NCI-H1694 (cell line): ENCODE results near the gene CACNG1.

Source experiments
- DNase-seq: peaks from one replicate; lab custom pipeline; 2025; lab: John Stamatoyannopoulos, UW

CACNG1 gene

DNA sequence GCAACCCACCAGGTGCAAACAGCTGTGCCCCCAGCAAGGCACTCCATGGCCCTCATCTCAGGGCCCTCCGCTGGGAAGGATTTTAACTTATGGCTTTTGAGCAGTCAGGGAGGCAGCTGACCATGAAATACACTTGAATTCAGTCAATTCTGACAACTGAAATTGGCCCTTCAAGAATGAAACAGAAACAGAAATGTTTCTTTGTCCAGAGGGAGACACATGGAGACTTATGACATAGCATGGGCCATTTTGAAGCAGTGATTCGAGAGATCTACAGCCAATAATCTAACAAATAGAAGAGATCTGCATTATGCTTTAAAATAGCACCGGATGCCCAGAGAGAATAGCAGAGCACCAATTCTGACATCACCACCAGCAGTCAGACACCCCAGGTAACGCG lies 7.5 kb downstream of the CACNG1 start:
- DNase-seq, result no peak

DNA sequence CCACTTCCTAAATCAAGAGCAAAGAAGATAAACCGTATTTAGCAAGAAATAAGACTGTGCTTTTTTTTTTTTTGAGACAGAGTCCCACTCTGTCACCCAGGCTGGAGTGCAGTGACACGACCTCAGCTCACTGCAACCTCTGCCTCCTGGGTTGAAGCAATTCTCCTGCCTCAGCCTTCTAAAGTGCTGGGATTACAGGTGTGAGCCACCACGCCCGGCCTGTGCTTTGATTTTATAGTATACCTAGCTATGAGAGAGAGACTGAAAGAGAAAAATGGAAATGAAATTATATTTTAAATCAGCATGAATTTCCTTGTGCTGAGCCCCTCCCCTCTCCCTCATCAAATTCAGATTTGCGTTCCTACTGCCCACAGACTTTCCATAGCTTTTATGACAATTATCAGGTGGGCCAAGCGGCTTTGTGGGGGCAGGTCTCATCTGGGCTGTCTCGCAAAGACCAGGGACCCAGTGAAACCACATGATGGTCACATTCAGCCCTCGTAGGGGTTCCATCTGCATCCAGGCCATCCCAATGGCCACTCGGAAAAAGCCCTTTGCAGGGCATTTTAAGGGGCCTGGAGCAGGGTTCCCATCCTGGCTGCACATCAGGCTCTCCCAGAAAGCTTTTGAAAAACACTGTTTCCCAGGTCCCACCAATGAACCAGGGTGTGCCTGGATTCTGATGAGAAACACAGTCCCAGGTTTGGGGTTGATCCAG lies 8.5 kb downstream of the CACNG1 start:
- DNase-seq, result no peak

DNA sequence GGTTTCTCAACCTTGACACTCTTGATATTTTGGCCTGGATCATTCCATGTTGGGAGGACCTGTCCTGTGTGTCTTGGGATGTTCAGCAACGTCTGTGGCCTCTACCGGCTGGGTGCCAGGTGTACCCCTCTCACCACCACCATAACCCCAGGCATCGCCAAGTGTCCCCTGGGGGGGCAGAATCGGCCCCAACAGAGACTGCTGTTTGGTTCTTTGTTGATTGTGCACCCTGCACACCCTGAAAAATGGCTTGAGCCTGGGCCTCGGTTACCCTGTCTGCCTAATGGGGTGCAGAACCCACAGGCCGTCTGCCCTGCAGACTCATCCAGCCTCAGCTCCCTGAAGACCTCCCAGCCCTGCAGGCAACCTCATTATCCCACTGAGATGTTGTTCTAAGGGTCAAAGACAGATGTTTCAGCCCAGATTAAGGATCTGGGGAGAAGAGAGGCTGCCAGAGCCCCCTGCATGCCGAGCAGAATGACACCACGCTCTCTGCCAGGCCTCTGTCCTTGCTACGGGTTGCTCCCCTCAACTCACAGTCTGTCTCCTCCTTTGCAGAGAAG lies 9.2 kb downstream of the CACNG1 start:
- DNase-seq, result no peak

DNA sequence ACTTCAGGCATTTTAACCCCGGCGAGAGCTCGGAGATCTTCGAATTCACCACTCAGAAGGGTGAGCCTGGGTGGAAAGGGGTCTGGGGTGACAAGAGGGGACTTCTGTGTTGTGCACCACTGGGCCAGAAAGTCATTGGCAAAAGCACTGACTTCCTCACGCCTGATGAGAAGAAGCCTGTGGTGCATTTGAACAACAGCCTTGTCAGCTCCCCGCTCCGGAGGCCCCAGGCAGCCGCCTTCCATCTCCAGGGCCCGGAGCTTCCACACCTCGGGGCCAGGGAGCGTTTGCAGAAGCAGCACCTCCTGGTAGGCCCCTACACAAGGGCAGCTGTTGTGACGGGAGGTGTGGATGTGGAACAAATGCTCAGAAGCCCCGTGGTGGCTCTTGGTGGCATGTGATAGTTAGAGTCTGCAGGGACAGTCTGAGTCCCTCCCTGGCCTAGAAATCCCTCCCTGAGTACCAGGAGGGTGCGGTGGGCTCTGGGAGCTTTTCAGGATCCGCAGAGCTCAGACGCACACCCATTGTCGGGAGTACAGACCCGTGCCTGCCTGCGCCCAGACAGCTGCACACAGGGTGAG lies 9.7 kb downstream of the CACNG1 start:
- no peak for DNase-seq

DNA sequence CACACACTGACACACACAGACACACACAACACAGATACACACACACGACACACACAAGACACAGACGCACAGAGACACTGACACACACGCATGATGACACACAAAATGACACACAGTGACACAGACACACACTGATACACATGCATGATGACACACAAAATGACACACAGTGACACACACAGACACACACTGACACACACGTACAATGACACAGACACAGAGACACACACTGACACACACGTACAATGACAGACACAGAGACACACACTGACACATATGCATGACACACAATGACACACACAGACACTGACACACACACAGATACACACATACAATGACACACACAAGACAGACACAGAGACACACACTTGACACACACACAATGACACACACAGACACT lies 10.3 kb downstream of the CACNG1 start:
- no peak for DNase-seq

DNA sequence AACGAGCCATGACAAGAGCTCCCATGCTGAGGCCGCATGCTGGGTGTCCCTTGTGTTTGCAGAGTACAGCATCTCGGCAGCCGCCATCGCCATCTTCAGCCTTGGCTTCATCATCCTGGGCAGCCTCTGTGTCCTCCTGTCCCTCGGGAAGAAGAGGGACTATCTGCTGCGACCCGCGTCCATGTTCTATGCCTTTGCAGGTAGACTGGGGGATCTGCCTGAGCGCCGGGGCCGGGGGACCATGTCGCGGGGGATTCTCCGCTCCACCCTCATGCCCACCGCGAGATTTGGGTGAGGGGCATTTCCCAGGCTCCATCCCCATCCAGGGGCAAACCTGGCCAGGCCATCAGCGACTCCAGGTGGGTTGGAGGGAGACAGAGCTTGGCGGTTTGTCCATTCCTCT lies 10.7 kb downstream of the CACNG1 start:
- DNase-seq, result no peak

DNA sequence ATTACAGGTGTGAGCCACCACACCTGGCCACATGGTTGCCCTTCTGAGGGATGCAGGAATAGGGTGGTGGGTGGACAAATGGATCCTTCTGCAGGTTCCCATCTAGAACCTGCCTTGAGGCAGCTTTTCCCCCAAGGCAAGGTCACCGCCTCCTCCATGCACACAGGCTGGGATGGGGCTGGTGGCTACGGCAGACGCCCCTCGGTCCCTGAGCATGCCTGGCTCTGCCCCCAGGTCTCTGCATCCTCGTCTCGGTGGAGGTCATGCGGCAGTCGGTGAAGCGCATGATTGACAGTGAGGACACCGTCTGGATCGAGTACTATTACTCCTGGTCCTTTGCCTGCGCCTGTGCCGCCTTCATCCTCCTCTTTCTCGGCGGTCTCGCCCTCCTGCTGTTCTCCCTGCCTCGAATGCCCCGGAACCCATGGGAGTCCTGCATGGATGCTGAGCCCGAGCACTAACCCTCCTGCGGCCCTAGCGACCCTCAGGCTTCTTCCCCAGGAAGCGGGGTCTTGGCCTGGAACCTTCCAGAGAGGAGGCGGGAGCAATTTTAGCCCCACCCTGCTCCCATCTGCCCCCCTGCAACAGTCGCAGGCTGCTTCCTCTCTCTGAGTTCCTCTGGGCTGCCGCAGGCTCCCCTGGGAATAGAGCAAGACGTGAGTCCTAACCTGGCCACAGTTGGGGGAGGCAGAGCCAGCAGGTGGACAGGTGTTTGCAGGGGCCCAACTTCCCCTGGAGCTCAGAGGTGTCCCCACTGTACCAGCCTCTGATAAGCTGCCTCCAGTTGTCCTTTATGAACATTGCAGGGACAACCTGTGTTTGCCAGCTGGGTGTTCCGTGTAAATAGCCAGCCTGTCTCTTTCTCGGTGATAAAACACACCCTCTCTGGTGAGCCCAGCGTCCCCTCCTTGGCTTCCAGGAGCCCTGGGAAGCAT lies 11.7 kb downstream of the CACNG1 start:
- no peak for DNase-seq

DNA sequence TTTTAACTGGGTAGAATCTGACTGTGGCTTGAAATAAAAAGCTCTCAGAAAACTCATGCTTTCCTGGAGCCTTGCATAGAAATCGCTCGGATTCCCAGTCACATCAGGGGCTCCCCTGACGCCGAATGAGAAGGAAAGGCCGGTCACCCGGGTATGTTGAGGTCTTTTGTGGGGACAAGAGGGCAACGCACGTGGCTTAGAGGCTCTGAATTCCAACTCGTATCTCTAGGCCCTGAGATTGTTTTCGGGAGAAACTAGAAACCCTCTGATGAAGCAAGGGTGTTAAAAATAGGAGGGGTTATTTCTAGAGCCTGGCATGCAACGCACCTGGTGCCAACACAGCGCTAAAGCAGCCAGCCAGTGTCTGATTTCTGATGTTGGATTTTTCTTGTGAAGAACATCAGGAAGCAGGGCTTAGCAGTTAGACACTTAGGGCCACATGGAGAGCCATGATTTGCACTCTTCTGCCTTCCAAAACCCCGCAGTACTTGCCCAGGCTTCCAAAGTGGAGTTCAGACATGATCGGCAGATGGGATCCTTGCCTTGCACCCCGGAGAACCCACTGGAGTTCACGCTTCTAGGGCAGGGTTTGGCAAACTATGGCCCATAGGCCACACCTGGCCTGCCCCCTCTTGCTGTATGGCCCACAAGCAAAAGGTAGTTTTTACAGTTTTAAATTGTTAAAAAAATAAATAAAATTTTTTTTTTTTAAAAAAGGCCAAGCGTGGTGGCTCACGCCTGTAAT lies 12.6 kb downstream of the CACNG1 start:
- DNase-seq, result no peak

DNA sequence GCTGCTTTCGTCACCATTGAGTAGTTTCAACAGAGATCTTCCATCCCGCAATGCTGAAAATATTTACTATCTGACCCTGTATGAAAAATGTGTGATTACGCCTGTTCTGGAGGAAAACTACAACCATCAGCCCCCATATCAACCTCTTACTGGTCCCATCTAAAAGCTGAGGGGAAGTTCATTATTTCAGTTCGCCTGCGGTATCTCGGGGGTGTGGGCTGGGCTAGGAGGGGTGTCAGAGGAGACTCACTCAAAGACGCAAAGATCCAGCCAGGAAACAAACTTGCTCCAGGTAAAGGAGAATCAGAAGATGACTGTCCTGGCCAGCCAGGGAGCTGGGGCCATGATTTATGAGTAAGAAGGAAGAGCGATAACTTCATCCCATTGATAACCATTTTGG lies 13.7 kb downstream of the CACNG1 start:
- DNase-seq, result no peak

DNA sequence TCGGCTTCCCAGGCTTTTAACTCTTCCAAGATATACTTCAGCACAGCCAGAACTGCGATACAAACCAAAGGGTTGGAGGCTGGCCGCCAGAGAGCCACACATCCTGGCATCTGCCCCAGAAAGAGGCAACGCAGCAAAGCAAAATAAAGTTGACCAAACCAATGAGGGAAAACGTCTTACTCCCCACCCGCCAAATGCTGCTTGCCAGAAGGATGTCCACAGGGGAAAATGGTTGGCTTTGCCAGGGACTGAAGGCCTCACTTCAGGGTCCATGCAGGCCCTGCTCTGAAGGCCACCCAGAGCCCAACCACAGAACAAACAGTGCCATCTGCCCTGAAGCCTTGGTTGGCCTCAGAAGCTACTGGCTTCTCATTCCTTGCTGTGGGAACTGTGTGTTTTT lies 15.0 kb downstream of the CACNG1 start:
- DNase-seq, result no peak

DNA sequence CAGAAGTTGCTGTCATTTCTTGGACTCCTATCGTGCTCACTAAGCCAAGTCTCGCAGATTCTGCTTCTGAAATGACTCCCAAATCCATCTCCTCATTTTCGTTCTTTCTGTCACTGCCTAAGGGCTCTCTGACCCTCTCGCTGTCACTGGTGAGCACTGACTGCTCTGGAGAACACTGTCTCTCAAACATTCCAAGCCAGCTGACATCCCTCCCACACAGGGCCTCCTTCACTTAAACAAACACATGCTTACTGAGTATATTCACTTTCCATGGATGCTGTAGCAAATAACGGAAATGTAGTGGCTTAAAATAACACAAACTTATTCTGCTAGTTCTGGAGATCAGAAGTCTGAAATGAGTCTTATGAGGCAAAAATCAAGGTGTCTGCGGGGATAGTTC lies 18.8 kb downstream of the CACNG1 start:
- DNase-seq, result no peak

DNA sequence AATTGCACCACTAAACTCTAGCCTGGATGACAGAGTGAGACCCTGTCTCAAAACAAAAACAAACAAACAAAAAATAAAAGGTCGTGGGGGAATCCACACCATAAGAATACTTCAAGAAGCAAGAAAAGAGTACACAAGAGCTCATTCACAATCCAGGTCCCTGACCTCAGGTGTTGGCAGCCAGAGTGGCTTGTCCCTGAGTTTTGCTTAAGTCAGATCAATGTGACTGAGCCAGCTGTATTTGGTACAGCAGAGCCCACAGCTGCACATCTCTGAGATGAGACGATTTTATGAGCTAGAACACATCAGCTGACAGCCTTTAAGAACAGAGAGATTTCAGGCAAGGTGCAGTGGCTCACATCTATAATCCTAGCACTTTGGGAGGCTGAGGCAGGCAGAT lies 22.4 kb downstream of the CACNG1 start:
- DNase-seq, result no peak

DNA sequence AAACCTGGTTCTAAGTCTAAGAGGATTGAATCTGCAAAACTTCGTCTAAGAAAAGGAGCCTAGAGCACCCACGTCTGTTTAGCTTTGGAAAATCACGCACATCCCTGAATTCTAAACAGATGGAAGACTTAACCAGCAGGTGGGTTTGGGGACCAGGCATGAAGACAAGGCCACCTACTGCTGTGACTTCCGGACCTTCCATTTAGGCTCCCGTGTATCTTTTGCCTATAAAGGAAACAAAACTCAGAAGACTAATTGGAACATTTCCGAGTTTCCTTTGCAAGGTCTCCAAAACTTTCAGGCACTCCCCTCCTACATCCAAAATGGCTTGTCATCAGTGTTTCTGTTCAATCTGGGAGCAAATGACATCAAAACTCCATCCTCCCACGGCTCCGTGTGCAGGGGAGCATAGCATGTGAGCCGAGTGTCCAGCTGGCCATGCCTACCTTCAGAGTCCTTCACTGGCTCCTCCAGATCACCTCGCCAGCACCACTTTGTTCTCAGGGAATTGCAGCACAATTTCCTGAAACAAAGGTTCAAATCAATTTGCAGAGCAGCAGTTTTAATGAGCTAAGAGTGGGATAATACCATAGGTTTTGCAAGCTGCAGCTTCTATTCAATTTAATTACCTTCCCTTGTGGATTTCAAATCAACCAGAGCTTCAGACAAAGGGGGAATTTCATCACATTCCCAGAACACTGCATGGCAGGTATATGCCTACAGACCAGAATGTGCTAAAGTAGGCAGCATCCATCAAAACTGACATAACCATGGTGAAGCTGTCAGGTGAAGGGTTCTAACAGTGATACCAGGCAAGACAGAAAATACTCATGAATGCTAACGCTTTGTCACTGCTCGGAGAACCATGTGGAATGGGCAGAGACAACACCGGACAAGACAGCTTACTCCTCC lies 23.5 kb downstream of the CACNG1 start:
- DNase-seq, result no peak

DNA sequence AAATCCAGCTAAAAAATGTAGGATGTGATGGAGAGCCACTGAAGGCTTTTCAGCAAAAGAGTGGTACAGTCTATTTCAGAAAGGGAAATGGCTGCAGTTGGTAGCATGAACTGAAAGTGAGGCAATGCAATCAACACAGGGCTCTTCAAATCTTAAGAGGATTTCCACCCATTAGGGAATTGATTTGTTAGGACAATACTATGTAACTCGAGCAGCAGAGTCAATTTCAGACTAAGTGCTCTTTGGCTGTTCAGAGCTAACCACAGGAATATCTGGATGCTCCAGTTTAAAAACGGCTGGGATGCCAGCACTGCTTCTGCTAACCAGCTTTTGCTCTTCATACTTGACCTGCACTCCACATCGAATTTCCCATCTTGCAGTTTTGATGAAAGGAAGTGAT lies 24.6 kb downstream of the CACNG1 start:
- no peak for DNase-seq

DNA sequence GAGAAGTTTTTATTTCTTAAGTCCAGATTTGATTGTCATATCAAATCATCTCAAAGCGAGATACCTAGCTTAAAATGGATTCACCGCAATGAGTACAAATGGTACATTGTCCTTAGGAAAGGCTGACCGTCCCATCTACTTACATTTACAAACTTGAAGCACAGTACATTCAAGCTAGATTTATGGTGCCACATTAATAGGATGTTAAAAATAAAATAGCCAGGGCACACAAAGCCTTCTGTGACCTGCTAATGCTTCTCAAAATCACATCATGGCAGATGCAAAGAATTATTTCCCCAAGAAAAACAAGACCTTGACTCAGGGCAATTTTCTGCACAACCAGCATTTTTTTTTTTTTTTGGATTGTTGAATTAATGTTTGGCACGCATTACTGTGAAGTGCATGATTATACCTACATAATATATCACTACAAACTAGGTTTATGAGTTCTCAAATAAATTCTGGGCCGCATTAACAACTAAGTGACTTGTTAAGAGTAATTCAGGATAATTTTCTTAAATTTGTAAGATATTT lies 25.3 kb downstream of the CACNG1 start:
- DNase-seq, result no peak

DNA sequence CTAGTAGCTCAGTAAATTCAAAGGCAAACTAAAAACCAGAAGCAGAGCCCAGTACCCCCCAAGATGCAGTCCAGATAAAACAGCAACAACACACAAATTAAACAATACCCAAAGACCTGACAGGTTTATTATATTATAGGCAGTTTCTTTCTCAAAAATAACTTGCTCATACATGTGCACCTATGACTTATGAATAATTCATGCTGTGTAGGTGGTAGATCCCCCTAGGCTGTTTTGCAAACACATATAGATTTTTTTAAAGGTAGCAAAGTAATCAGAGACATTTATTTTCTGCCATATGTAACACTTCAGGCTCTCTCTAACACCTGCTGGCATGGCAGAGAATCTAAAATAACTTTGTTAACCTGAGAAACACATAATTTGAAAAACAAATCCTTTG lies 27.2 kb downstream of the CACNG1 start:
- no peak for DNase-seq

DNA sequence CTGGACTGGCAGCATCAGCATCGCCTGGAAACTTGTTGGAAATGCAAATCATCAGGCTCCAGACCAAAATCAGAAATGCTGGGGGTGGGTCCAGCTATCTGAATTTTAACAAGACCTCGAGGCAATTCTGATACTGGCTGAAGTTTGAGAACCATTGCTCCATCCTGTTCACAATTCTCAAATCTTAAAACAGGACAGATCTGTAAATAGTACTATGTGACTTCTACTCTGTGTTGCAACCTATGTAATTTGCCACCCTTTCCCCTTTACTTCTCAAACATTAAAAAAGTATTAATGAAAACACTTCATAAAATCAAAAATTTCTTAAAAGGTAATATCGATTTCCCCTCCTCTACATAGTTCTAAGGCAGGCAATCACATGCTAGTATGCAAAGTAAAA lies 28.5 kb downstream of the CACNG1 start:
- no peak for DNase-seq

DNA sequence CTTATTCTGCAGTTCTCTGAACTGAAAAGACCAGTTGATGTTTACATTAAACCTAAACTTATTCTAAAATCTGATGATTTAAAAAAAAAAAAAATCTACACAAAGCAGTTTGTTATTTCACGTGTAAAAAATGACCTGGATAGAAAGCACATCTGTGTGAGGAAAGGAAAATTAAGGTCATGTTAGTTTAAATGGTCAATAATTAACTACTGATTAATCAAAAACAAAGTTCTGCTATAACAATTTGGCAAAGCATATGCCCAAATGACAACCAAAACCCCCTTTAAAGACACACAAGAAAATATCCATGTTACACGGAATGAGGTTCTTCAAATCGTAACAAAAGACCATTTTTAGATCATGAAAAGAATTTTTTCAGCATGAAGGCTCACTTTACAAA lies 30.4 kb downstream of the CACNG1 start:
- DNase-seq, result no peak

DNA sequence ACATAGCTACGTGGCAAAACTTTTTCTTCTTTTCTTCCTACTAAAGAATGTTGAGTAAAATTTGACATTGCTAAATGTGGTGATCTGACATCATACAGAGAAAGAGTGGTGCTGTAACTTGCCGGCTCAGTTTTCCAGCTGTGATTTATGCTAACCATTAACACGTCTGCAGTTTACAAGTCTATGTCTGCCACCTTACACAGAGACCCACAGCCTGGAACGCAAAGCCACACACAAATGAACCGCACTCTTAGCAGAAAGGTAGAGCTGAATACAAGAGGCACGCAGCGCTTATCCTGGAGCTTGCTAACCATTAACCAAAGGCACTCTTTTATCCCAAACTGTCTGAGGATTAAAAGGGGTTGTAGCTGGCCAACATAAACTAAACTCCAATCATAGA lies 31.9 kb downstream of the CACNG1 start:
- DNase-seq, result no peak

DNA sequence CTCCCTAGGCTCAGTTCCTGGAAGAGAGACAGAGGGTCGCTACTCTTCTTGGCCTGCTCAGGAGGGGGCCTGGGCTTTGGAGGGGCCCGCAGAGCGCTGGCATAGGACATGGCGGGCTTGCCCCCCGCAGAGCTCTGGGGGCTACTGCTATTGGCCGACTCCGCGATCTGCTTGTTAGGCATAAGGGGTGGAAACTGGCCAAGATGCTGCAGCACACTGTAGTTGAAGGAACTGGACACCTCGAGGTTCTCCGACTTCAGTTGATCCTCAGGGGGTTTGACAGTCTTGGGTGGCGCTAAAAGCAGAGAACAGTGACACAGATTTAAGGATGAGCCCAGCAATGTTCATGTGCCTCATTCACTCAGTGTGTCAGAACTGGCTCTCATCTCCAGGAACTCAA lies 33.9 kb downstream of the CACNG1 start:
- DNase-seq, result no peak

DNA sequence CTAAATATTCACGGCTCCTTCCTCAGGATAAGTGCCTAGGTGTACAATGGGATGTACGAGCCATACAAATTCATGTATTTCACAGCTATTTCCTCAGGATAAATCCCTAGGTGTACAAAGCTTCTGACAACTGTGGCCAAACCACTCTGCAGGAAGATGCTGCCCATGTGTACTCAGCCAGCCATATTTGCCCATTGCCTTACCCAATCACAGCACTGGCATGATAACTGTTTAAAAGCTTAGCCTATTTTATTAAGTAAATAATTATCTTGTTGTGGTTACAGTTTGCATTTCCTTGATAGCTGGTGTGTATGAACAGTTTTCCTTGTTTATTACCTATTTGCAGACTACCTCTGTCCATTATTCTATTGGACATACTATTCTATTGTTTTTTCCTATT lies 35.1 kb downstream of the CACNG1 start:
- no peak for DNase-seq
